ENCODE results near the gene CNGB1.
"Not testable (repeated sequence)": the region's sequence is repeated elsewhere in the genome, so short reads cannot be mapped to it uniquely, and the experiment has no call there.

Gene CNGB1

GRCh38 chr16:57948027-57948426, 22.9 kb downstream of the CNGB1 start:
- no peaks in the 10 kb centered on the region for H3K4me1 Mint-ChIP-seq
- H3K9me3 Mint-ChIP-seq, result no peaks in the 10 kb centered on the region
- no peaks in the 10 kb centered on the region for H3K36me3 Mint-ChIP-seq
- DNase-seq (ENCODE audit: low spot score in 2 of 2) (no peak), ATAC-seq (ENCODE audit: low read depth) (no peak)
- no peaks in the 10 kb centered on the region for H3K27me3 Mint-ChIP-seq
- H3K27ac Mint-ChIP-seq, result no peak overlapping the region
- no peak overlapping the region for H3K4me3 Mint-ChIP-seq

GRCh38 chr16:57947261-57947660, 23.7 kb downstream of the CNGB1 start:
- H3K27ac Mint-ChIP-seq, result no peak overlapping the region
- no peak for DNase-seq (ENCODE audit: low spot score in 2 of 2)
- H3K4me1 Mint-ChIP-seq, result no peaks in the 10 kb centered on the region
- no peak for ATAC-seq (ENCODE audit: low read depth)
- H3K36me3 Mint-ChIP-seq, result no peaks in the 10 kb centered on the region
- H3K9me3 Mint-ChIP-seq, result no peaks in the 10 kb centered on the region
- H3K27me3 Mint-ChIP-seq, result no peaks in the 10 kb centered on the region
- no peak overlapping the region for H3K4me3 Mint-ChIP-seq

- H3K9me3 Mint-ChIP-seq, result no peaks in the 10 kb centered on the region
- ATAC-seq (ENCODE audit: low read depth), result no peak
- H3K27me3 Mint-ChIP-seq, result peaks cover 2% of the 10 kb centered on the region
Measured at GRCh38 chr16:57946181-57946801, 24.6 kb downstream of the CNGB1 start.

DNA sequence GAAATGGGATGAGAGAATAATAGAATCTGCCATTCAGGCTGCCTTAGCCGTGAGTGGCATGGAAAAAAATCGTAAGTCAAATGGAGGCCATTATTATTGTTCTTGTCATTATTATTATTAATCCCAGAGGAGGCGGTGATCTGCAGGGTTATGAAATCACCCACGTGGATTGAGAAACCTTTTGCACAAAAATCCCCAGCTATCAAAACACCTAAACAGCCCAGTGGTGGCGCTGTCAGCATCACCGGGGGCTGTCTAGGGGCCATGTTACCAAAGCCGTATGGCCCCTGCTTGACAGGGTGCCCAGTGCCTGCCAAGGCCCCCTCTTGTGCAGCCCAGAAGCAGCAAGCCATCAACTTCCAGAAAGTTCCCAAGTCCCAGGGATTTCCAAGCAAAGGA, 25.2 kb downstream of the CNGB1 start:
- H3K27me3 Mint-ChIP-seq, result peaks cover 2% of the 10 kb centered on the region
- no peak overlapping the region for H3K27ac Mint-ChIP-seq
- H3K4me3 Mint-ChIP-seq, result no peak overlapping the region
- ATAC-seq (ENCODE audit: low read depth) (no peak), DNase-seq (ENCODE audit: low spot score in 2 of 2) (no peak)
- H3K4me1 Mint-ChIP-seq, result no peaks in the 10 kb centered on the region
- H3K9me3 Mint-ChIP-seq, result no peaks in the 10 kb centered on the region
- H3K36me3 Mint-ChIP-seq, result no peaks in the 10 kb centered on the region

More at GRCh38 chr16:57946181-57946801, 24.6 kb downstream of the CNGB1 start:
- Mint-ChIP-seq H3K4me3 (no peak overlapping the region), H3K27ac (no peak overlapping the region), H3K4me1 (no peaks in the 10 kb centered on the region), H3K36me3 (no peaks in the 10 kb centered on the region)
- no peak for DNase-seq (ENCODE audit: low spot score in 2 of 2)

DNA sequence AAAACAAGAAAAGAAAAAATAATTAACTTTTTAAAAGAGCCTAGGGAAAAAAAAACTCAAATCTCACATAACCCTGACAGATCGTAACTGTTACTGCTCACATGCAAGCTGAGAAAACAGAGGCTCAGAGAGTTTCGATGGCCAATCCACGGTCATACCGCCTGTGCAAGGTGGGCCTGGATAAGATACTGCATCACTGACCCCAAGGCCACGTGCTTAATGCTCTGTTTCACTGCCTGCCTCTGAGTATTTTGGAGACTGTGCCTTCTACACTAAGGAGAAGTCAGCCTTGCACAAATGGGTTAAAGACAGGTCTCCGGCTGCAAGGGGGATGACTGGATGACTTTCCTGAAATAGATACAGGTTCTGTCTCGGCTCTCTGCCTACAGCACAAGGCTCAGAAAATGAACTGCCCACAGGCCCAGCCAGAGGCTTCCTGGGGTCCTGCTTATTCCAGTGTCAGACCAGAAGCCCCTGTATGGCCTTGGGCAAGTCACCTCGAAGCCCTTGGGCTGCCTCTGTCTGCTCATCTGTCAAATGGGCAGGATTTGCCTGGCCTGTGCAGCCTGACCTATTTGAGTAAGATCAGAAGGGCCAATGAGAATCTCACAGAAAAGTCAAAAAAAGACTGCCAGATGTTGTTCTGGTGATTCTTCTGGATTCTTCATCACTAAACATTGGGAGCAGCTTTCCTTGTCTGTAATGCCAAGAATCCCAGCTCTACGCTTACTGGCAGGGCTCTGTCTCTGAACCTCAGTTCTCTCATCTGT, 25.8 kb downstream of the CNGB1 start:
- H3K27ac Mint-ChIP-seq, result no peak overlapping the region
- H3K4me1 Mint-ChIP-seq, result no peaks in the 10 kb centered on the region
- ATAC-seq (ENCODE audit: low read depth) (no peak), DNase-seq (ENCODE audit: low spot score in 2 of 2) (no peak)
- H3K4me3 Mint-ChIP-seq, result no peak overlapping the region
- no peaks in the 10 kb centered on the region for H3K9me3 Mint-ChIP-seq
- peaks cover 4% of the 10 kb centered on the region for H3K27me3 Mint-ChIP-seq
- H3K36me3 Mint-ChIP-seq, result no peaks in the 10 kb centered on the region

- not testable (repeated sequence) for H3K9me3 Mint-ChIP-seq; H3K27ac Mint-ChIP-seq; DNase-seq (ENCODE audit: low spot score in 2 of 2); H3K36me3 Mint-ChIP-seq; H3K4me1 Mint-ChIP-seq; H3K4me3 Mint-ChIP-seq; ATAC-seq (ENCODE audit: low read depth)
- H3K27me3 Mint-ChIP-seq, result peaks cover 13% of the 10 kb centered on the region
Measured at GRCh38 chr16:57943381-57943780, 27.5 kb downstream of the CNGB1 start.

DNA sequence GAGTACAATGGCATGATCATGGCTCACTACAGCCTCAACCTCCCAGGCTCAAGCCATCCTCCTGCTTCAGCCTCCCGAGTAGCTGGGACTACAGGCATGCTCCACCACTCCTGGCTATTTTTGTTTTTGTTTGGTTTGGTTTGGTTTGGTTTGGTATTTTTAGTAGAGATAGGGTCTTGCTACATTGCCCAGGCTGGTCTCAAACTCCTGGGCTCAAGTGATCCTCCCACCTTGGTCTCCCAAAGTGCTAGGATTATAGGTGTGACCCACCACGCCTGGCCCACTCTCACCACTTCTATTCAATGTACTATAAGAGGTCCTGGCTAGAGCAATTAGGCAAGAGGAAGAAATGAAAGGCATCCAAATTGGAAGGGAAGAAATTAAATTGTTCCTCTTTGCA, 29.0 kb downstream of the CNGB1 start:
- peaks cover 14% of the 10 kb centered on the region for H3K27me3 Mint-ChIP-seq
- not testable (repeated sequence) for H3K4me1 Mint-ChIP-seq; H3K27ac Mint-ChIP-seq; H3K9me3 Mint-ChIP-seq; ATAC-seq (ENCODE audit: low read depth); H3K36me3 Mint-ChIP-seq; H3K4me3 Mint-ChIP-seq; DNase-seq (ENCODE audit: low spot score in 2 of 2)

GRCh38 chr16:57941016-57941664, 29.8 kb downstream of the CNGB1 start:
- no peaks in the 10 kb centered on the region for H3K9me3 Mint-ChIP-seq
- H3K36me3 Mint-ChIP-seq, result no peaks in the 10 kb centered on the region
- no peak overlapping the region for H3K27ac Mint-ChIP-seq
- no peak for DNase-seq (ENCODE audit: low spot score in 2 of 2)
- peaks cover 14% of the 10 kb centered on the region for H3K27me3 Mint-ChIP-seq
- ATAC-seq (ENCODE audit: low read depth), result no peak
- H3K4me3 Mint-ChIP-seq, result no peak overlapping the region
- no peaks in the 10 kb centered on the region for H3K4me1 Mint-ChIP-seq

DNA sequence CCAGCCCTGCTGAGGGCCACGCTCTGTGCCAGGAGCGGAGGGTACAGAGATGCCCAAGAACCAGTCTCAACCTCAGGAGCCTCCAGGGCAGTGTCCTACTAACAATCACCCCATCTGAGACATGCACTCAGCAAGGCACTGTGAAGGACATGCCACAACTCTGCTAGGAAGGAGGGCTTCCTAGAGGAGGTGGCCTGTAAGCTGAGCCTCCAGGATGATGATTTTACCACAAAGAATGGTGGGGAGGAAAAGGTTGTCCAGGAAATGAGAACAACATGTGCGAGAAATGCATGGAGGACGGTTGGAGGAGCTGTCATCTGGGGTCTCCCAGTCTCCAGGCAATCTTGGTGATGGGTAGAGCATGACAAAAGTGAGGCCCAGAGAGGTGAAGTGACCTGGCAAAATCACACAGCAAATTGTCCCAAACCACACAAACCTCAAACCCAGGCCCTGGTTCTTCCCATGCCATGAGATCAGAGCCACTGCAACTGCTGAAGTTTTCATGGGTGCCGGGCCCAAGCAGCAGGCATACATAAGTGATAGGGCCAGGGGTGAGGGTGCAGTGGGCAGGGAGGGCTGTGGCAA, 30.5 kb downstream of the CNGB1 start:
- ATAC-seq (ENCODE audit: low read depth), result no peak
- H3K27me3 Mint-ChIP-seq, result peaks cover 14% of the 10 kb centered on the region
- H3K4me1 Mint-ChIP-seq, result no peaks in the 10 kb centered on the region
- no peak overlapping the region for H3K4me3 Mint-ChIP-seq
- H3K27ac Mint-ChIP-seq, result no peak overlapping the region
- DNase-seq (ENCODE audit: low spot score in 2 of 2), result no peak
- no peaks in the 10 kb centered on the region for H3K9me3 Mint-ChIP-seq
- no peaks in the 10 kb centered on the region for H3K36me3 Mint-ChIP-seq

DNA sequence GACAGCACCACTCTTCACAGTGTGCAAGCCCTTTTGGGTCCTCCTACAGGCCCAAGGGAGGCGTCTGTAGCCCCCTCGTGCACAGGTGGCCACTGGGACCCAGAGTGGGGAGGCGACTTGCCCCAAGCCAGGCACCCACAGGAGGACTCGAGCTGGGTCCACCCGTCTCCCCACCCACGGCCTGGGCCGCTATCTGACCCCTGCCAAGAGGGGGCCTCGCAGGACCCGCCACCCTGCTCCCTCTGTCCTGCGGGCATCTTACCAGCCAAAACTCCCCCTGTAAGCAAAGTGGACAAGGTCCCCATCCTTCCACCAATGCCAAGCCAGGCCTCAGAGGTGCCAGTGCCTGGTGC, 31.1 kb downstream of the CNGB1 start:
- no peak overlapping the region for H3K4me3 Mint-ChIP-seq
- no peak for DNase-seq (ENCODE audit: low spot score in 2 of 2)
- peaks cover 14% of the 10 kb centered on the region for H3K27me3 Mint-ChIP-seq
- H3K9me3 Mint-ChIP-seq, result no peaks in the 10 kb centered on the region
- no peaks in the 10 kb centered on the region for H3K4me1 Mint-ChIP-seq
- no peak for ATAC-seq (ENCODE audit: low read depth)
- no peaks in the 10 kb centered on the region for H3K36me3 Mint-ChIP-seq
- H3K27ac Mint-ChIP-seq, result no peak overlapping the region

DNA sequence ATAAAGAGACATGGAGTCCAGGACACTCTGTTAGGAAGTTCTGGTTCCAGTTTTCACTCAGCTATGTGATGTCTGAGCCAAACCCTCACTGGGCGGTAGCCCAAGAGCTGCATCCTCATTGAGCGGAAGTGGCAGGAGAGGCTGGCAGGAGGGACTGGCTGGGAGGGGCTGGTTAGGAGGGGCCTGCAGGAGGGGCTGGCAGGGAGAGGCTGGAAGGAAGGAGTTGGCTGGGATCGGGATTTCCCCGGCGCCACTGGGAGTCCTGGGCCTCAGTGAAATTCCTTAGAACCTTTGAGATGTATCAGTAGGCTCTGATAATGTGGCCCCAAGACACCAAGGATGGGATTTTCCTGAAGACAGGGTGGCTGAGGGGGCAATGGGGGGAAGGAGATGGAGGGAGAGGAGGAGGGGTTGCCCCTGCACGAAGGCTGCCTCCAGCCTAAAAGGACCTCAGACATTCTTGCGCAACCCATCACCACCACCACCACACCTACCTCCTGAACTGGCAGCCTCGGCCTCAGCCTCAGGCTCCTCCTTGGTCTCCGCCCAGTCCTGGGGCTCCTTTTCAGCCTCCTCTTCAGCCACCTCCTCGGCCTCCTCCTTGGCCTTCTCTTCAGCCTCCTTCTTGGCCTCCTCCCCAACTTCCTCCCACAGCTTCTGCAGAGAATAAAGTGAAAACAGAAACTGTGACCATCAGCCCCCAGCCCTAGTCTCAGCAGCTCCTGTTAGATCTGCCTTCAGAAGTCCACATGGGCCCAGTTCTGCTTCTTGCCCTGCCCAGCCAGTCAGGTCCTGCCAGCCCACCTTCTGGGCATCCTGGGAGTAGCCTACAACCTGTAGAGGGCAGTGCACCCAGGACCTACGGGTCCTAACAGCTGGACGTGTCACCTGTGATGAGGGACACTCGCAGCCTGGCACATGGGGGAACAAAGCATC, 31.7 kb downstream of the CNGB1 start:
- H3K36me3 Mint-ChIP-seq, result no peaks in the 10 kb centered on the region
- H3K27ac Mint-ChIP-seq, result no peak overlapping the region
- ATAC-seq (ENCODE audit: low read depth) (no peak), DNase-seq (ENCODE audit: low spot score in 2 of 2) (no peak)
- H3K9me3 Mint-ChIP-seq, result no peaks in the 10 kb centered on the region
- no peaks in the 10 kb centered on the region for H3K4me1 Mint-ChIP-seq
- H3K4me3 Mint-ChIP-seq, result no peak overlapping the region
- peaks cover 14% of the 10 kb centered on the region for H3K27me3 Mint-ChIP-seq

DNA sequence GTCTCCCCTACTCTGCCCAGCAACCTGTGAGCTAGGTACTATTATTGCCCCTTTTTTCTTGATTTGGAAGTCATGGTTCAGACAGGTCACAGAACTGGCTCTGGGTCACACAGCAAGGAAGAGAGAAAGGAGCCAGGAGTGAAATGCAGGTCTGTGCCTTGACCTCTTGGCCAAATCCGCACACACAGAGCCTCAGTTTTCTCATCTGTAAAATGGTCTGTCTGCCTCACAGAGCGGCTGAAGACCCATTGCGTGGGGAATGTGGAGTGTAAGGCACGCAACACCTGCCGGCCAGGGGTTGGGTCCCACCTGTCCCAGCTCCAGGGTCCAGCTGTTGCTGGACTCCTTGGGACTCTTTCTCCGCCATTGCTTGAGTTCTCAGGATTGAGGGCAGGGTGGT, 32.4 kb downstream of the CNGB1 start:
- H3K4me3 Mint-ChIP-seq, result no peak overlapping the region
- ATAC-seq (ENCODE audit: low read depth) (no peak), DNase-seq (ENCODE audit: low spot score in 2 of 2) (no peak)
- no peak overlapping the region for H3K27ac Mint-ChIP-seq
- H3K27me3 Mint-ChIP-seq, result peaks cover 14% of the 10 kb centered on the region
- H3K36me3 Mint-ChIP-seq, result no peaks in the 10 kb centered on the region
- H3K9me3 Mint-ChIP-seq, result no peaks in the 10 kb centered on the region
- no peaks in the 10 kb centered on the region for H3K4me1 Mint-ChIP-seq

DNA sequence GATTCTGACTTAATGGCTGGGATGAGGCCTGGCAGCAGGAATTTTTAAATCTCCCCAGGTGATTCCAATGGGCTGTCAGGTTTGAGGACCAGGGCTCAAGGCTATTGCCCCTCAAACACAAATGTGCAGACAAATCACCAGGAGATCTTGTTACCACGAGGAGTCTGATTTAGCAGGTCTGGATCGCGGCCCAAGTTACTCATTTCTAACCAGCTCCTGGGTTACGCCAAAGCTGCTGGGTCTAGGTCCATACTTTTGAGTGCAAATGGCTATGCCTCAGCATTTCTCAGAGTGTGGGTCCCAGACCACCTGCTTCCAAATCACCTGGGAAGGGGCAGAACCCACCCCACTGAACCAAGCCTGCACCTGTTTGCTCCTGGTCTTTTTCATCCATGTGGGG, 33.1 kb downstream of the CNGB1 start:
- no peak for DNase-seq (ENCODE audit: low spot score in 2 of 2)
- H3K27me3 Mint-ChIP-seq, result peaks cover 14% of the 10 kb centered on the region
- no peak overlapping the region for H3K27ac Mint-ChIP-seq
- no peaks in the 10 kb centered on the region for H3K4me1 Mint-ChIP-seq
- no peak for ATAC-seq (ENCODE audit: low read depth)
- no peak overlapping the region for H3K4me3 Mint-ChIP-seq
- H3K36me3 Mint-ChIP-seq, result no peaks in the 10 kb centered on the region
- no peaks in the 10 kb centered on the region for H3K9me3 Mint-ChIP-seq

Measured in memory B cell (primary cell).